Measurements from ENCODE around the gene REEP6. TPM values are rescaled to one million over a fixed set of nuclear protein-coding genes. Genes with fewer than 3 reads are reported as not detected.
A peak's percentile ranks its signal among the peaks of the same experiment; 100 is the strongest.

The REEP6 gene
- polyA plus RNA-seq, 1 of the 3 experiments (the other 2 are of a cell fraction) = 9.1 TPM

DNA sequence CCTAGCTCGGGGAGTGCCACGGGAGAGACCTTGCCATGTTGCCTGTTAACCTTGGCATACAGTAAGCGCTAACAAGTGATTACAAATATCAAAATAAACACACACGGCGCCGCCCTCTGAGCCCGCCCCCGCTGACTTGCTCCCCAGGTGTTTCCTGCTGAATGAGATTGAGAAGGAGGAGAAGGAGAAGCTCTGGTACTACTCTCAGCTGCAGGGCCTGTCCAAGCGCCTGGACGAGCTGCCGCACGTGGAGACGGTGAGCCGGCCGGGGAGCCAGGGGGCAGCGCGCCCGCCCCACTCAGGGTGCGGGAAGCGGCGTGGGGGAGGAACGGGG lies 36.0 kb upstream of the REEP6 start:
- DNase-seq = no peak
- no peaks in the 10 kb centered on the region for H3K79me2 ChIP-seq (ENCODE audit: insufficient read depth)
- H3K4me3 ChIP-seq (ENCODE audit: low read depth in 2 of 2, low read length in 1 of 2) = no peak overlapping the region
- CTCF ChIA-PET = interaction anchor here (0.7 to 3.5 kb wide), 3 partner anchors 10 to 48 kb away, joined by 3 to 16 read pairs (median 4); no protein-coding TSS in a partner anchor
- H2AFZ ChIP-seq (ENCODE audit: low read depth) = no peak overlapping the region
- H3K27ac ChIP-seq (ENCODE audit: low read depth in 2 of 2, low read length in 1 of 2) = no peak overlapping the region
- H4K20me1 ChIP-seq (ENCODE audit: insufficient read depth) = peaks cover 18% of the 10 kb centered on the region; the same call in 1 of the 2 replicates
- H3K4me1 ChIP-seq (ENCODE audit: control insufficient read depth in 1 of 2, insufficient read depth in 2 of 2, low read depth in 1 of 2, low read length in 1 of 2) = peaks cover 0 to 26% of the 10 kb centered on the region in 2 experiments; a peak in 1 of 4 replicates
- H3K4me2 ChIP-seq = no peak overlapping the region
- peaks cover 9% of the 10 kb centered on the region for H3F3A ChIP-seq (replicated peaks; ENCODE audit: insufficient read depth)
- H3K27me3 ChIP-seq (ENCODE audit: insufficient read depth) = no peaks in the 10 kb centered on the region
- H3K9me3 ChIP-seq = no peaks in the 10 kb centered on the region
- no peaks in the 10 kb centered on the region for H3K36me3 ChIP-seq (replicated peaks in 1 of 2; ENCODE audit: control insufficient read depth in 1 of 2, insufficient read depth in 2 of 2, low read length in 1 of 2)
- no peak overlapping the region for H3K9ac ChIP-seq
- TF ChIP-seq TAF1 (IDR thresholded peaks at IDR 0.05; ENCODE audit: borderline replicate concordance, low read depth, low read length) = no peak
- no peak for TF ChIP-seq EP300 (IDR thresholded peaks at IDR 0.05; ENCODE audit: borderline replicate concordance in 1 of 2, low read depth in 1 of 2, low read length in 1 of 2)
- TF ChIP-seq YY1 (IDR thresholded peaks at IDR 0.05; ENCODE audit: low read depth) = no peak
- no peak for TF ChIP-seq USF1 (IDR thresholded peaks at IDR 0.05; ENCODE audit: borderline replicate concordance, low read depth)
- no peak for TF ChIP-seq TEAD4 (IDR thresholded peaks at IDR 0.05; ENCODE audit: borderline replicate concordance, insufficient read depth)
- TF ChIP-seq RXRA (IDR thresholded peaks at IDR 0.05; ENCODE audit: borderline replicate concordance, low read depth) = no peak
- no peak for TF ChIP-seq SMC3 (IDR thresholded peaks at IDR 0.05; ENCODE audit: low read depth, low read length)
- no peak for TF ChIP-seq GATA2 (CRISPR knock-in tag; IDR thresholded peaks at IDR 0.05)
- no peak for TF ChIP-seq CTCF (IDR thresholded peaks at IDR 0.05)
- H3K9me2 ChIP-seq = no peaks in the 10 kb centered on the region
- POLR2A ChIA-PET = interaction anchor here (0.6 to 2.7 kb wide), 3 partner anchors 10 to 186 kb away, joined by 5 to 10 read pairs (median 10); partner anchors contain the start of gene CIRBP
- WGBS (ENCODE audit: low lambda C conversion rate) = 94% methylated on average over 9 of the region's 22 CpGs

GRCh38 chr19:1455336-1456120 lies 35.5 kb upstream of the REEP6 start:
- H3F3A ChIP-seq (replicated peaks; ENCODE audit: insufficient read depth) = peaks cover 9% of the 10 kb centered on the region
- peaks cover 2% of the 10 kb centered on the region in 2 experiments for H3K36me3 ChIP-seq (replicated peaks in 1 of 2; ENCODE audit: control insufficient read depth in 1 of 2, insufficient read depth in 2 of 2, low read length in 1 of 2)
- no peak overlapping the region for H3K4me3 ChIP-seq (ENCODE audit: low read depth in 2 of 2, low read length in 1 of 2)
- no peak overlapping the region; a peak in 1 of 4 replicates for H3K27ac ChIP-seq (ENCODE audit: low read depth in 2 of 2, low read length in 1 of 2)
- peak; percentile 94 for DNase-seq
- peaks cover 18% of the 10 kb centered on the region; the same call in 1 of the 2 replicates for H4K20me1 ChIP-seq (ENCODE audit: insufficient read depth)
- POLR2A ChIA-PET = interaction anchor here (0.6 to 2.7 kb wide), 4 partner anchors 16 to 186 kb away, joined by 3 to 10 read pairs (median 8); partner anchors contain the start of genes CIRBP and REEP6
- H3K4me2 ChIP-seq = no peak overlapping the region
- H3K79me2 ChIP-seq (ENCODE audit: insufficient read depth) = no peaks in the 10 kb centered on the region
- 84% methylated on average over 21 of the region's 42 CpGs for WGBS (ENCODE audit: low lambda C conversion rate)
- H3K9me3 ChIP-seq = no peaks in the 10 kb centered on the region
- H3K27me3 ChIP-seq (ENCODE audit: insufficient read depth) = no peaks in the 10 kb centered on the region
- CTCF ChIA-PET = interaction anchor here (0.6 to 3.5 kb wide), 2 partner anchors 11 to 608 kb away, joined by 3 to 16 read pairs; no protein-coding TSS in a partner anchor
- H3K4me1 ChIP-seq (ENCODE audit: control insufficient read depth in 1 of 2, insufficient read depth in 2 of 2, low read depth in 1 of 2, low read length in 1 of 2) = peaks cover 0 to 26% of the 10 kb centered on the region in 2 experiments; a peak in 1 of 4 replicates
- no peaks in the 10 kb centered on the region for H3K9me2 ChIP-seq
- TF ChIP-seq NRF1 (IDR thresholded peaks at IDR 0.05; ENCODE audit: low read depth, low read length) (no peak), FOXM1 (IDR thresholded peaks at IDR 0.05; ENCODE audit: low read depth) (no peak)
- no peak overlapping the region for H3K9ac ChIP-seq
- no peak overlapping the region for H2AFZ ChIP-seq (ENCODE audit: low read depth)

All from SK-N-SH (cell line).